ENCODE data around the gene CRNN. TPM values are rescaled to one million over a fixed set of nuclear protein-coding genes. Genes with fewer than 3 reads are reported as not detected.

The CRNN gene
- total and polyA plus RNA-seq, 8 donors, result not detected

- Histone ChIP-seq H3K4me1 (peaks cover 0 to 8% of the 10 kb centered on the region in 2 donors), H3K27me3 (peaks cover 0 to 3% of the 10 kb centered on the region in 2 donors), H3K9me3 (no peaks in the 10 kb centered on the region), H3K27ac (no peak overlapping the region), H3K36me3 (no peaks in the 10 kb centered on the region), H3K4me3 (no peak overlapping the region)
- TF ChIP-seq, protein P1, sequence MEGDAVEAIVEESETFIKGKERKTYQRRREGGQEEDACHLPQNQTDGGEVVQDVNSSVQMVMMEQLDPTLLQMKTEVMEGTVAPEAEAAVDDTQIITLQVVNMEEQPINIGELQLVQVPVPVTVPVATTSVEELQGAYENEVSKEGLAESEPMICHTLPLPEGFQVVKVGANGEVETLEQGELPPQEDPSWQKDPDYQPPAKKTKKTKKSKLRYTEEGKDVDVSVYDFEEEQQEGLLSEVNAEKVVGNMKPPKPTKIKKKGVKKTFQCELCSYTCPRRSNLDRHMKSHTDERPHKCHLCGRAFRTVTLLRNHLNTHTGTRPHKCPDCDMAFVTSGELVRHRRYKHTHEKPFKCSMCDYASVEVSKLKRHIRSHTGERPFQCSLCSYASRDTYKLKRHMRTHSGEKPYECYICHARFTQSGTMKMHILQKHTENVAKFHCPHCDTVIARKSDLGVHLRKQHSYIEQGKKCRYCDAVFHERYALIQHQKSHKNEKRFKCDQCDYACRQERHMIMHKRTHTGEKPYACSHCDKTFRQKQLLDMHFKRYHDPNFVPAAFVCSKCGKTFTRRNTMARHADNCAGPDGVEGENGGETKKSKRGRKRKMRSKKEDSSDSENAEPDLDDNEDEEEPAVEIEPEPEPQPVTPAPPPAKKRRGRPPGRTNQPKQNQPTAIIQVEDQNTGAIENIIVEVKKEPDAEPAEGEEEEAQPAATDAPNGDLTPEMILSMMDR (IDR thresholded peaks at IDR 0.05), result peak; percentile 87 to 88
- DNase-seq (peak in 3 of 4 donors; percentile 68 to 84 (median 73)), ATAC-seq (peak; percentile 94)
- intact Hi-C loops (cut with DNase I), result loop anchor here in 1 of 2 donors (10.0 kb wide), 1 partner anchor 264 kb away; no protein-coding TSS in a partner anchor
Observed at GRCh38 chr1:152458384-152459185, 44.5 kb upstream of the CRNN start.

DNA sequence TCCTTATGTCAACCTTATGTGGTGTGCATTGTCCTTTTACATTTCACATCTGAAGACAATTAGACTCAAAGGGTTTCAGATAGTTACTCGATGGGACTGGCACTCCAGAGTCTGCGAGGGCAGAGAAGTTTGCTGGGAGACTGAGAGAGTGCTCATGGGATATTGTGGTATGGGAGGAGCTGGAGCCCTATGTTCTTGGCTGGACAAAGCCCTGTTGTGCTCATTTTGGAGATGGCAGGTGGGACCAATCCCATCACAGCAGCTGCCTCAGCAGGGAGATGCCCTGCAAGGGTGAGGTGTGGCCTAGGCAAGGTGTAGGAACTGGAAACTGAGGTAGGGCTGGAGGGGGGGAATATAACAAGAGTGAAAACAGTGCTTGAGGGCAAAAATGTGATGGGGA is 43.5 kb upstream of the CRNN start:
- no peak for DNase-seq
- intact Hi-C loops (cut with DNase I), result loop anchor here in 1 of 2 donors (10.0 kb wide), 1 partner anchor 263 kb away; no protein-coding TSS in a partner anchor
- H3K9me3 ChIP-seq, result no peaks in the 10 kb centered on the region
- TF ChIP-seq, protein P1 (IDR thresholded peaks at IDR 0.05), result no peak
- H3K4me3 ChIP-seq, result no peak overlapping the region
- H3K4me1 ChIP-seq, result peaks cover 0 to 8% of the 10 kb centered on the region in 2 donors
- H3K27ac ChIP-seq, result no peak overlapping the region
- no peak for ATAC-seq
- peaks cover 0 to 3% of the 10 kb centered on the region in 2 donors for H3K27me3 ChIP-seq
- no peaks in the 10 kb centered on the region for H3K36me3 ChIP-seq

- intact Hi-C loops (cut with DNase I), result loop anchor here in 1 of 2 donors (10.0 kb wide), 1 partner anchor 262 kb away; no protein-coding TSS in a partner anchor
- no peaks in the 10 kb centered on the region for H3K9me3 ChIP-seq
- H3K36me3 ChIP-seq, result no peaks in the 10 kb centered on the region
- ATAC-seq, result no peak
- peaks cover 0 to 8% of the 10 kb centered on the region in 2 donors for H3K4me1 ChIP-seq
- no peak overlapping the region for H3K27ac ChIP-seq
- H3K27me3 ChIP-seq, result peaks cover 0 to 3% of the 10 kb centered on the region in 2 donors
- no peak overlapping the region for H3K4me3 ChIP-seq
- no peak for DNase-seq
- TF ChIP-seq, protein P1 (IDR thresholded peaks at IDR 0.05), result no peak
Observed at GRCh38 chr1:152457071-152457470, 43.0 kb upstream of the CRNN start.

DNA sequence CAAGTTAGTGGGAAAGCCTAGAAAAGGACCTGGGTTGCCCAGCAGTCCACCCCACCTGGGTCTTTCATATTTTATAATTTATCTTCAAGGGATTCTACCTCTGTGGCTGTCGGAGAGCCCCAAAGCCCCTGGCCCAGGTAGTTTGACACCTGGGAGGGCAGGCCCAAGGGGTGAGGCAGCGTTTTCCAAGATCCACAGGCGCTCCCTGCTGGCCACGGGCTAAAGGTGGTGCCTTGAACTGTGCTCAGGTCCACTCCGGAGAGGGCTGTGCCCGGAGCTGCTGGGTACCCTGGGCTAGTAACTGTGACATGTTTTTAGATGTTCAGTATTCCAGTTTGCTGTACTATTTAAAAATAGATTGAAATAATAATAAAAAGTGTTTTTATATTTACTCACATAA is 37.2 kb upstream of the CRNN start:
- ATAC-seq, result peak; percentile 39
- intact Hi-C loops (cut with DNase I), result loop anchor here in 1 of 2 donors (10.0 kb wide), 1 partner anchor 256 kb away; no protein-coding TSS in a partner anchor

DNA sequence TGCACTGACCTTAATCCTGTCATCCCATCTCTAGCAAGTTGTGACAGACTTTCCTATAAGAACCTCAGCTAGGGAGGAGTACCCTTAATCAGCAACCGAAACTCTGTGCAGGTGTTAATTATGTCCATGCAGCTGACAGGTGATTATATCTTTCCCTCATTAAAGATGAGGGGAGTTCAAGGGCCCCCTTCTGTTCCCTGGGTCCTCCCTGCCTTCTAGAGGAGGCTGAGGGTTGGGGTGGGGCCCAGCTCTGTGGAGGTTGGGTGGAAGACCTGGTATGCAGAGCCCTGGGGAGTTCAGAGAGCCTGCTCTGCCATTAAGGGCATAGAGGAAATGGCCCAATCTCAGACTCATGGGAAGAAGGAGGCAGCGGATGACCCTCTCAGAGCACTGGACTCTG is 35.6 kb upstream of the CRNN start:
- Histone ChIP-seq H3K4me3 (no peak overlapping the region), H3K27me3 (no peaks in the 10 kb centered on the region), H3K4me1 (no peaks in the 10 kb centered on the region), H3K36me3 (no peaks in the 10 kb centered on the region), H3K27ac (no peak overlapping the region), H3K9me3 (no peaks in the 10 kb centered on the region)
- TF ChIP-seq, protein P1 (IDR thresholded peaks at IDR 0.05), result no peak
- intact Hi-C loops (cut with DNase I), result loop anchor here in 1 of 2 donors (5.0 to 10.0 kb wide), 2 partner anchors 255 to 397 kb away; no protein-coding TSS in a partner anchor
- ATAC-seq, result no peak
- DNase-seq, result no peak

More for the DNA sequence above, 37.2 kb upstream of the CRNN start:
- no peak overlapping the region for H3K4me3 ChIP-seq
- H3K9me3 ChIP-seq, result no peaks in the 10 kb centered on the region
- no peaks in the 10 kb centered on the region for H3K27me3 ChIP-seq
- H3K36me3 ChIP-seq, result no peaks in the 10 kb centered on the region
- TF ChIP-seq, protein P1 (IDR thresholded peaks at IDR 0.05), result no peak
- H3K27ac ChIP-seq, result no peak overlapping the region
- H3K4me1 ChIP-seq, result no peaks in the 10 kb centered on the region
- DNase-seq, result no peak

All from left lung (tissue), 10 donors.